NB4 (cell line): ENCODE results near the gene MEGF11.

Source experiments
- MYC ChIP-seq: IDR thresholded peaks from 2 replicates; pipeline ENCODE4 v1.6.1; 2011; ENCODE audit warnings: low read depth, low read length
- POLR2A ChIP-seq: IDR thresholded peaks from 2 replicates; pipeline ENCODE4 v1.6.1; 2011; ENCODE audit warnings: mild to moderate bottlenecking; ENCODE audit not compliant: insufficient read length; ENCODE audit errors: extremely low read depth
- TF ChIP-seq, protein P1 (sequence below): IDR thresholded peaks from one replicate; pipeline ENCODE4 v1.5.1; 2012; ENCODE audit warnings: low read depth, low read length

DNA sequence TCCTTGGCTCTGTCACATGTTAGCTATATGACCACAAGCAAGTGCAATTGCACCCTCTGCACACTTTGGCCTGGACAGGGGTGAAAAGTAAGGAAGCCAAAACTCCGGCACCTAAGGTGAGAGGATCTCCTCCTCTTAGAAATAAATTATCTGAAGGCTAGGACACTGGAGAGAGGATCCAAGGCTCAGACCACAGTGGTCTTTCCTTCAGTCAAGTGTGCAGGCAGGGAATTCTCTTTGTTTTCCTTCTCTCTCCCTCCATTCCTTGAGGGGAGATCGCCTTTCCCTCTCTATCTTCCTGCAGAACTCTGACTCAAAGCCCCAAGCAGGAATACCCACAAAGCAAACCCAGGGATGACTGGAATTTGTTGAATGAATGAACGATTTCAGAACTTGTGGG lies 3.1 kb upstream of the MEGF11 start:
- TF ChIP-seq, protein P1, sequence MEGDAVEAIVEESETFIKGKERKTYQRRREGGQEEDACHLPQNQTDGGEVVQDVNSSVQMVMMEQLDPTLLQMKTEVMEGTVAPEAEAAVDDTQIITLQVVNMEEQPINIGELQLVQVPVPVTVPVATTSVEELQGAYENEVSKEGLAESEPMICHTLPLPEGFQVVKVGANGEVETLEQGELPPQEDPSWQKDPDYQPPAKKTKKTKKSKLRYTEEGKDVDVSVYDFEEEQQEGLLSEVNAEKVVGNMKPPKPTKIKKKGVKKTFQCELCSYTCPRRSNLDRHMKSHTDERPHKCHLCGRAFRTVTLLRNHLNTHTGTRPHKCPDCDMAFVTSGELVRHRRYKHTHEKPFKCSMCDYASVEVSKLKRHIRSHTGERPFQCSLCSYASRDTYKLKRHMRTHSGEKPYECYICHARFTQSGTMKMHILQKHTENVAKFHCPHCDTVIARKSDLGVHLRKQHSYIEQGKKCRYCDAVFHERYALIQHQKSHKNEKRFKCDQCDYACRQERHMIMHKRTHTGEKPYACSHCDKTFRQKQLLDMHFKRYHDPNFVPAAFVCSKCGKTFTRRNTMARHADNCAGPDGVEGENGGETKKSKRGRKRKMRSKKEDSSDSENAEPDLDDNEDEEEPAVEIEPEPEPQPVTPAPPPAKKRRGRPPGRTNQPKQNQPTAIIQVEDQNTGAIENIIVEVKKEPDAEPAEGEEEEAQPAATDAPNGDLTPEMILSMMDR = no peak
- no peak for TF ChIP-seq POLR2A
- TF ChIP-seq MYC = no peak
